Pons (tissue), 1 donor: Measurements from ENCODE around the gene NDST1.

Experiments
- DNase-seq: peaks from one replicate; pipeline ENCODE4 v3.0.0-alpha.2; 2016; ENCODE audit warnings: low spot score

The NDST1 gene

DNA sequence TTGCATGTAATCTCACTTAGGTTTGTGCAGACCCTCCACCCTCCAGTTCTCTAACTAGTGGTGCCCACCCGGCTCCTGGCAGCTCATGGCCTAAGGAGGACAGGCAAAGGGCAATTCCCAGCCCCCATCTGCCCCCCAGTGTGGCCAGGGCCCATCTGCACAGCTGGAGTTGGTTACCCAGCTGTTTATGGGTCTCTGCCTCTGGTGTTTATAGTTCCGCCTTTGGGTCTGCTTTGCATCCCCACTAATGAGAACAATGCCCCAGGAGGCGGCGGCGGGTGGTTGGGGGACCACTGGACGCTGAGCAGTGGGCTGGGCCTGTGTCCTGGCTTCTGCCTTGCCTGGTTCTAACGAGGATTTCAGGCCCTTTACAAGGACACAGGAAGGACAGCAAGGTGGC lies 62.4 kb downstream of the NDST1 start:
- DNase-seq = no peak

DNA sequence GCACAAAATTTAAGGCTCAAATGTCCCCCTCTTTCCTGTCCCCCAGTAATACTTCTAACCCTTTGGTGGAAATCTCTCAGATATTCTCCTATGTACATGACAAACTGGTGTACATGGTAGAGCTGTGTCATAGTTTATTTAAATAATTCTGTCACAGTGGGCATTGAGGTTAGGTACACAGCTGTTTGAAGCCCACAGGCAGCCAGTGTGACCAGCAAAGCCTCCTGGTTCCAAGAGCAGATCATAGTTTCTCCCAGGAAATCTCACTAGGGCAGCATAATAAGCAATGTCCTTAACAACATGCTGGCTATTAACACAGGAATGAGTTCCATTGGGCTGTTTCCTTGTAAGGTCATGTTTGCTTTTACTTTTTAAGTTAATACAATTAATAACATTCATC lies 63.9 kb downstream of the NDST1 start:
- DNase-seq = no peak

DNA sequence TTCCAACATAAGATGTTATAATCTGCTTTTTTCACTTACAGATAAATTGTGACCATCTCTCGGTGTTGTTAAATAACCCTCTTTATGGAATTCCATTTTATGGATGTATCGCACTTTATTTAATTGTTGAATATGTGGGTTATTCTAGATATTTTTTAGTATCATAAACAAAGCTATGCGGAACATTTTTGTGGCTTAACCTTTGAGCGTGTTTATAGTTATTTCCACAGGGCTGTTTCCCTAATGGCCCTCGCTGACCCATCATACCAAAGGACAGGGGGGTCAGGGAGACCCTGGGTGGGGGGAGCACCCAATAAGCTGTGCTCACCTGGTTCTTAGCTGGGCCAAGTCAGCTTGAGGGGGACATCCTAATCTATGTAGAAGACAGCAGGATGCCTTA lies 65.3 kb downstream of the NDST1 start:
- no peak for DNase-seq

DNA sequence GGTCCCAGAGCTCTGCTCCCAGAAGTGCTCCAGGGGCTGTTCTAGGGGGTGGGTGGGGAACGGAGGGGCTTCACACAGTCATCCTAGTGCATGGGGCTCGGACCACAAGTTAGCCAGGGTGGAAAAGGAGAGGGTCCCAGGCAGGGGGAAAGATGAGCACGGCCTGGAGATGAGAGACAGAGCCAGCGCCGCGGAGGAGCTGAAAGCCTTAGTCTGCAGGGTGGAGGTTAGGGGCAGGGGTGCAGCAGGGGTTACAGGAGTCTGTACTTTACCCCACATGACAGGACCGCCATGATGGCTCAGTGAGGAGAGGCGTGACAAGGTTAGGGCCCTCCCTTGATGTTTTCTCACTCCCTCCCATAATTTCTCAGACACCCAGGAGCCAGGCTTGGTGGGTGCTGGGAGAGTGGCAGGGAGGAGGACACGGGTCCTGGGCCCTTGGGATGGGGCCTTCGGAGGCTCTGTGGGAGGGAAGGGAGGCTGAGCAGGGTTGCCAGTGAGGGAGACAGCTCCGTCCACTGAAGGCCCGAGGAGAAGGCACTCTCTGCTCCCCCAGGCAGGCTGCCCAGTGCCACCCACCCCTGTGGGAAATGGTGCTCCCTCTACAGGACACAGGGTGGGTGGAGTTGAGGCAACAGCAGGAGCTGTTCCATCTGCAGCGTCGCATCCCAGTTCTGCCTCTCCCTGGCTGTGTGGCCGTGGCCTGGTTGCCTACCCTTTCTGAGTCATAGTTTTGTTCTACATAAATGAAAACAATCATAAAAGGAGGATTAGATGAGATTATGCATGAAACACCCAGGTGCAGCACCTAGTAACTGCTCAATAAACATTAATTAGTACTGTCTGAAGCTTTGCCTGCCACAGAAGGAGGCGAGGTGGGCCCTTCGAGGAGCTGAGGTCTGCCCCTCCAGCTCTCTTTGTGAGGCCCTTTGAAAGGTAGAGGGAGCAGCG lies 66.2 kb downstream of the NDST1 start:
- no peak for DNase-seq

DNA sequence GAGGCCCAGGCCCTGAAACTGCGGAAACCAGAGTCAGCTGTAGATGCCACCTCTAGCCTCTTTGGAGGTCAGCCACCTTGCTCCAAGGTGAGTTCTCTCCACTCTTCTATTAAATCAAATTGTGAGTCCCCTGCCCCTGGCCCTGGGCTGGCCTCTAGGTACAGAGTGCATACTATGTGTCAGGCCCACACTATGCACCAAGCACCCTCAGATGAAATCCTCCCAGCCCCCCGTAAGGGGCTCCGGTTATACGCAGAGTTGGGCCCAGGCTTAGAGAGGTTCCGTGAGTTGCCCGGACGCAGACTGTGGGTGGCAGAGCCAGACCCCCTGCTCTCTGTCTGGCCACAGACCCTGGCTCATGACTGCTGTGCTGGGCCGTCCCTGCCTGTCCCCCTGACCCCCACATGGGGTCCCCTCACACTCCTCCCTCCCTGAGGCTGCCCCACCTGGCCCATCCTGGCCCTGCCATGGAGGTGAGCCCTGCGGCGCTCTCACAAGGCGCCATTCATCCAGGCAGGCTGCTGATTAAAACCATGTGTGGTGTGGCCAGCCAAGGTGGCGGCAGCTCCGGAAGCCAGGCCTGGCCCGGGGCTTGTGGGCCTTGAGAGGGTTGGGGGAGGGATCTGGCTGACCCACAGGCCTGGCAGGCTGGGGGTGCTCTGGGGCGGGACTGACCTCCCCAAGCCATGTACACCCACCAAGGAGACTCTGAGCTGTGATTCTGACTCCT lies 67.1 kb downstream of the NDST1 start:
- DNase-seq = no peak

DNA sequence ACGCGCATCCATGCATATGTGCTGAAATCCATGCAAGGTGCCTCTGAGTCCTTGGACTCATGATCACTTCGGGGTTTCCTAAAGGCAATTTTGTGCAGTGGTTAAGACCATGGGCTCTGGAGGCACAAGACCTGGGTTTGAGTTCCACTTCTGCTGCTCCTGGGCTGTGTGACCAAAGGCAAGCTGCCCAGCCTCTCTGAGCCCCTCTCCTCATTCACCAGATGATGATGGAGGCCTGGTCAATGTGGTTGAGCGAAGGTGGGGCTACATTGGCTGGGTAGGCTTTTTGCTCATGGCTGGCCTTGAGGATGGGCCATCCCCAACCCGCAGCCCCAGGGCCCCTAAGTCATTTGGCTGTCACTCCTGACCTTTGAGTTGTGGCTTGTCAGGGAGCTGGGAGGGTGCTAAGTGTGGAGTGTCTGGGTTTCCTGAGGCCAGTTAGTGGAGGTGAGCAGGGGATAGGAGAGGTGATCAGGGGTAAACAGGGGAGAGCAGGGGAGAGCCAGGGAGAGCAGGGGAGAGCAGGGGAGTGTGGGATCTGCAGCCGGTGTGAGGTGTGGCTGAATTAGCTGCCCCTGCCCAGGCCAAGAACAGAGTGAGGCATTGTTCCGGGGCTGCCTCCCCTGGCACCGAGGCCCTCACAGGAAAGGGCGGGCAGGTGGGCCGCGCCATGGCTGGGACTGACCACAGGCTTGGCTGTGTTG lies 68.0 kb downstream of the NDST1 start:
- DNase-seq = no peak

DNA sequence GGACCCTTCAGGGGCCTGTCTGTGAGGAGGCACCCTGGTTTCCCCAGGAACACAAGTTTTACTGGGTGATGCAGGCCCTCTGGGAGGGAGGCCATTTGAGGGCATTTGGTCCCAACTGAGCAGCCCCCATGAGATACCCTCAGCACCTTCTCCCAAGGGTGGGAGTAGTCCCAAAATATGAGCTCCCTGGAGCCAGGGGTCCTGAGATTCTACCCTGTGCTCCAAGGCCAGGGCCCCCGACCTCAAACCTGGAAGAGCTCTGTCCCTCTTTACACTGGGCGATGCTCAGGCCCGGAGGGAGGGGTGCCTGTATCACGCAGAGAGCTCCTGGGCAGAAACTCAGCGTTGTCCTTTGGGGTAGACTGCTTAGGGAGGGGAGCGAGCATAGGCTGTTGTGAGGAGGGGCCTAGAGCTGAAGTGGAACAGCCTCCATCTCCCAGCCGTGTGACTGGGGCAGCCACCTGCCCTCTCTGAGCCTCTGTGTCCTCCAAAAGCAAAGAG lies 68.6 kb downstream of the NDST1 start:
- DNase-seq = no peak

DNA sequence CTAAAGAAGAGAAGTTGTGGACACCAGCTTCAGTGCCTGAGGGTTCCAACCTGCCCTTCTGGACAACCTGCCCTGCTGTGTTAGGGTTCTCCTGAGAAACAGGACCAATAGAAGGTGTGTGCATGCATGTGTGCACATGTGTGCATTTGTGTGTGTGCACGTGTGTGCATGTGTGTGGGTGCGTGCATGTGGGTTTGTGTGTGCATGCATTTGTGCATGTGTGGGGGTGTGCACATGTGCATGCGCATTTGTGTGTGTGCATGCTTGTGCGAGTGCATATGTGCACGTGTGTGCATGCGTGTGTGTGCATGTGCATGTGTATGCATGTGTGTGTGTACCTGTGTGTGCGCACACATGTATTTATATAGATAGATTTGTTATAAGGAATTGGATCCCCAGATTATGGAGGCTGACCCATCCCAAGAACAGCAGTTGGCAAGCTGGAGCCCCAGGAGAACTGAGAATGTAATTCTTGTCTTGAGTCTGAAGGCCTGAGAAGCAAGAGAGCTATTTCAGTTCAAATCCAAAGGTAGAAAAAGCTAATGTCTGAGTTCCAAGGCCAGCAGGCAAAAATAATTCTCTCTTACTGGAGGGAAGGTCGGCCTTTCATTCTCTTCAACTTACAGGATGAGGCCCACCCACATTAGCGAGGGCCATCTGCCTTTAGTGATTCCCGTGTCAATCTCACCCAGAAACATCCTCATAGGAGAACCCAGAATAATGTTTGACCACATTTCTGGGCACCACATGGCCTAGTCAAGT lies 69.6 kb downstream of the NDST1 start:
- no peak for DNase-seq

DNA sequence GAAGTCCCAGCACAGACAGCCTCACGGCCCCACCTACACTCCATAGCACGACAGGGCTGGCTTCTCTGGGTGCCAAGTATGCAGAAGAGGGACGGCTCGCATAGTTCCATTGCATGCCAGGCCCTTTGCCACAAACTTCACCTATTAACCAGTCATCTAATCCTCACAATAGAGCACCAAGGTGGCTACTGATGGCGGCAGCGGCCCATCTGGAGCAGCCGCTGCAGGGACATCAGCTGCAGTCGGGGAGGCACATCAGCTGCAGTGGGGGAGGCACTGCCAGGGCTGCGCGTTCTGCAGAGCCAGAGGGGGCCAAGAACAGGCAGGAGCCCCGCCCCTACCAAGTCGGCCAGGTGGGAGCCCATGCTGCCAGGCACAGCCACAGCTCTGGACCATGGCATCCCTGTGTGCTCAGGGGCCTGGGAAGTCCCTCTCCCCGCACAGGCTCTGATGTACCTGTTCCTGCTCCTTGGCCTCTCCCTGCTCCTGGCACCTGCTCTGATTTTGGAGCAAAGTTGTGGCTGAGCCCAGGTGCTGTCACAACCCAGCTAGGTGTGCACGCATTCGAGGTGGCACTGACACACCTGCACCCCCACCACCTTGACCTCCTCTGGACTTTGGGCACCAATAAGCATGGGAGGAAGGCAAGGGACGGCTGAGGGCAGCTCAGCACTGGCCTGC lies 71.0 kb downstream of the NDST1 start:
- no peak for DNase-seq

DNA sequence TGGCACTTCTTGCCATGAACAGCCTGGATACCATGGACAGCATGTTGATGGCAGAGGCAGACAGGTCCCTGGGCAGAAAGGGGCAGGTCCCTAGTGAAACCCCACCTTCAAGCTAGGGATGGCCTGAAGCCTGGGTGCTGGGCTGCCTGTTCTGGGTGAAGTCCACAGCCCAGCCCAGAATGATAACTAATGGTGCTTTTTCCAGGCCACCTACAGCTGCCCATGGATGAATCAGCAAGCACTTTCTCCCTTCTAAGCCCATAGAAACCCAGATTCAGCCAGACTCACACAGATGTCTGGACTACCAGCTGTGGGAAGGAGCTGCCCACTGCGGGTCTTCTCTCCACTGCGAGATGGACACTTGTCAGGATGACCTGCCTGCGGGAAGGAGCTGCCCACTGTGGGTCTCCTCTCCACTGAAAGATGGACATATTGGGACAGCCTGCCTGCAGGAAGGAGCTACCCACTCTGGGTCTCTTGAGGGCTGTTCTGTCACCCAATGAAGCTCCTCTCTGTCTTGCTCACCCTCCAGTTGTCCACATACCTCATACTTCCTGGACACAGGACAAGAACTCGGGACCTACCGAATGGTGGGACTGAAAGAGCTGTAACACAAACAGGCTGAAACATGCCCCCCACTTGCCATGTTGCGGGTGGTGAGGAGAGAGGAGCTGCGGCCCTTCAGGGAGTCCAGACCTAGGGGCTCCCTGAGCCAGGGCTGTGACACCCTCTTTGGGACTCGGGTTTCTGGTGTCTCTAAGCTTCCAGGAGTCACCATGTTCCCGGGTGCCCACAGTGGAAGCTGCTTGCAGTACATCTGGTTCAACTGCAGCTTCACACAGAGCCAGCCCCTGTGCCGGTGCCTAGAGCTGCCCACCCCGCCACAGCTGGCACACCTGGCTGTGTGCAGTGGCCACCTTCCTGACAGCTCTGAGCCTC lies 71.8 kb downstream of the NDST1 start:
- DNase-seq = no peak

DNA sequence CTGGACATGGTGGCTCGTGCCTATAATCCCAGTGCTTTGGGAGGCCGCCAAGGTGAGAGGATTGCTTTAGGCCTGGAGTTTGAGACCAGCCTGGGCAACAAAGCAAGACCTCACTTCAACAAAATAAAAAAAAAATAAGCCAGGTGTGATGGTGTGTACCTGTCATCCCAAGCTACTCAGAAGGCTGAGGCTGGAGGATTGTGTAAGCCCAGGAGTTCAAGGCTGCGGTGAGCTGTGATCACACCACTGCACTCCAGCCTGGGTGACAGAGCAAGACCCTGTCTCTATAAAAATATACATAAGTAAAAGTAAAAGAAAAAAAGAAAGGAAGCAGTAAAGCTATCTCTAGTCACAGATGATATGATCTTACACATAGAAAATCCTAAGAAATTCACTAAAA lies 73.0 kb downstream of the NDST1 start:
- DNase-seq = no peak

DNA sequence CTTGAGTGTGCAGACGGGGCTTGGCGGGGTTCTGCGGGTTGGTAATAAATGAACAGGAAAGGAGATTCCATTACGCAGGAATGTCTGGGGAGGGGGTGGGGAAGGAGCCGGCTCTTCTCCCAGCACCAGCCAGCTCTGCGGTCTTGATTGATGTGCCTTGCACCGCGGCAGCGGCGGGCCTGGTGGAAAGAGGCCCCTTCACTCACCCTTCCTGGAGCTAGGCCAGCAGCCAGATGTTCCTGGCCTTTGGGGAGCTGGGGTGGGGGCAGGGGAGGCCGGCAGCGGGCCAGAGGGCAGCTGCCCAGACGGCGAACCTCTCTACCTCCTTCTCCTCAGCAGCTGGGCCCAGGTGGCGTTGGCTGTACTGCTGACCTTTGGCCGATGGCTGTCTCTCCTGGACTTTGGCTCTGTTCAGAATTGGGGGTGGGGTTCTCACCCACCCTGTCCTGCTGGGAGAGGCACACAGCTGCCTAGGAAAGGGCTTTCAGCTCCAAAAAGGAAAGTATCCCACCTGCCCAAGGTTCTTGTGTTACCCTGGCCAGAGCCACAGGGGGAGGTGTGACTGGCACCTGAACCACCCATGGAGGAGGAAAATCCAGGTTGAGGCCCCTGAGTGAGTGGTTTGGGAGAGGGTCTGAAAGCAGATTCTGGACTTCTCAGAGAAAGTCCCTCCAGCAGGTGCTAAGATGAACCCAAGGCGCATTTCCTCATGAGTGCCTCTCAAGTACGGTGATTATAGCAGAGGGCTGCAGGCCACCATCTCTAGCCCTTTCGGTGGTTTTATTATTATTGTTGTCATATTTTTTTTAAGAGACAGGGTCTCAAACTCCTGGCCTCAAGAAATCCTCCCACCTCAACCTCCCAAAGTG lies 74.5 kb downstream of the NDST1 start:
- DNase-seq = no peak

DNA sequence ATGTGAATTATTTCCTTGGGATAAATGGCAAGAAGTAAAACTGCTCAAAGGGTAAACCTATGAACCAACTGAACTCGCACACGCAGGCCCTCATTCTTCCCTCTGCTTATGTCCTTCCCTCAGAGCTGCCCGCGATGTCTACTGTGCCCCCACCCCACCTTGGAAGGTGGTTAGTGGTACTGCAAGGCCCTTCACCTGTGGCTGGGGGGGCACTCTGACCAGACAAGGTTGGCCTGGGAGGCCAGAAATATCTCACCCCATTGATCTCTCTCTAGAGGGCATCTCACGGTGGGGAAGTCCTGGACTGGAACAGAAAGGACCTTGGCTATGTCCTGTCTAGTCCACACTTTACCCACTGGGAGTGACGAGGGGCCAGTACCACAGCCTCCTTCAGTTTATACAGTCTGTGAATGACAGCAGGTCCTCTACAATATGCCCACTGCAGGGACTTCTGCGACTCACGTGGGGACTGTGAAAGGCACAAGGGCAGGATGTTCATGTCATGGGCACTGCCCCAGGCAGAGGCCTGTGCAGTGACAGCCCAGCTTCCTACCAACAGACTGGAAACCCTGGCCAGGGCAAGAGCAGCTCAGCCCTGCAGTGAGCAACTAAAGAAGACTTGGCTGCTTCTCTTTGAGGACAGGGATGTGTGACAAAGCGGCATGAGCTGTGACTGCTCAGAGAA lies 75.8 kb downstream of the NDST1 start:
- DNase-seq = no peak

DNA sequence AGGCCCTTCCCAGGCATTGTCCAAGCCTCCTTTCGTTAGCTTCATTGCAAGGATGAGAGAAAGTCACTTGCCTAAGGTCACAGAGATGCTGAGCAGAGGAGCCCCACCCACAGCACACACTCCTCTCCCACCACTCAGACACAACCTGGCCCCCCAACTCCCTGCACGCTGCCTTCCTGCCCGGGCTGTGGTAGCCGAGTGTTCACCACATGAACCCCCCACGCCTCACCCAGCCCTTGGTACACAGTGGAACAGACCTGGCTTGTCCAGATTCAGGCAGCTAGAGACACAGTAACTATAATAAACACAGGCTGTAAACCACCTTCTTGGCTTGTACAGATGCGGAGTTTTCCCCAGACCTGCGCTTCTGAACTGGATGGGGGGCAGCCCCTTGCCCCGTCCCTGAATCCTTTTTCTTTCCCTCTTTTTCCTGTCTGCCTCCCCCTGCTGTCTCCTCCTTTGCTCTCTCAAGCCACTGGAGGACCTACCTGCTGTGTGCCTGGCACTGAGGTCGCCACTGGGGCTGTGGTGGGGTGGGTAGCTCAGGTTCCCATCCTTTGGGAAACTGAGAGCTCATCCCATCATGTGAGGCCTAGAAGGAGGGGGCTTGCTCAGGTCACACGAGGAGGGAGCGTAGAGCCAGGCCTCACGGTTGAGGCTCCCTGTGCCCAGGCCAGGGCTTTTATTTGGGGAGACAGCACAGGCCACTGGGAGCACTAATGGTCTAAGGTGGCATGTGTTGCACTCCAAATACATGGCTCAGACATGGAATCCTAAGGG lies 76.8 kb downstream of the NDST1 start:
- no peak for DNase-seq

DNA sequence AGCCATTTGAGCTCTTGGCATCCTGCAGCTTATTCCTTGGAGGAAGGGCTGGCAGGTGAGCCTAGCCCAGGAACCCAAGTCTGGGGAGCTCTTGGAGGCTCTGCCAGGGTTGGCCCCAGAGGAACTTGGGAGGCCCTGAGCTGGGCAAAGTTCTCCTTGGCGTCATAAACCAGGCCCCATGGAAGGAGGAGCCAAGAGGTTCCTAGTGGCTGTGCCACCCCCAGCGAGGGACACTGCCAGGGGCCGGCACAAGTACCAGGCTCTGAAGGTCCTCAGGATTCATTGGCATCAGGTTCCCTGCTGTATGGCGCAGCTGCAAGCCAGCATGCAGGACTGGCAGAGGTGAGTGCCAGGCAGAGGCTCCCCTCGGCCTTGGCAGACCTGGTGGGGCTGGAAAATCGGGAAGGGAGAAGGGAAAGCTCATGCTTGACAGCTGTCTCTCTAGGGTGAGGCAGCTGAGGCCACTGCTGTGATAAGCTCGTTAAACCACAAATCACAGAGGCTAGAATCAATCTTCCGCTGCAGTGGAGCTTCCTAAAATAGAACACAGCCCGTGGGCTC lies 77.9 kb downstream of the NDST1 start:
- DNase-seq = no peak

DNA sequence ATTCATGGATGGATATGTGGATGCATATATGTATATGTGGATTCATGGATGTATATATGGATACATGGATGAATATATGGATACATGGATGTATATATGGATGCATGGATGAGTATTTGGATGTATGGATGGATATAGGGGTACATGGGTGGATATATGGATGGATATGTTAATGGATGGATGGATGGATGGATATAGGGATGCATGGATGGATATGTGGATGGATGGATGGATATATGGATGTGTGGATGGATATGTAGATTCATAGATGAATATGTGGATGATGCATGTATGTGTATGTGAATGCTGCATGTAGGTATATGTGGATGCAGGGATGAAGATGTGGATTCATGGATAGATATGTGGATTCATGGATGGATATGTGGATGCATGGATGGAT lies 79.1 kb downstream of the NDST1 start:
- no peak for DNase-seq

DNA sequence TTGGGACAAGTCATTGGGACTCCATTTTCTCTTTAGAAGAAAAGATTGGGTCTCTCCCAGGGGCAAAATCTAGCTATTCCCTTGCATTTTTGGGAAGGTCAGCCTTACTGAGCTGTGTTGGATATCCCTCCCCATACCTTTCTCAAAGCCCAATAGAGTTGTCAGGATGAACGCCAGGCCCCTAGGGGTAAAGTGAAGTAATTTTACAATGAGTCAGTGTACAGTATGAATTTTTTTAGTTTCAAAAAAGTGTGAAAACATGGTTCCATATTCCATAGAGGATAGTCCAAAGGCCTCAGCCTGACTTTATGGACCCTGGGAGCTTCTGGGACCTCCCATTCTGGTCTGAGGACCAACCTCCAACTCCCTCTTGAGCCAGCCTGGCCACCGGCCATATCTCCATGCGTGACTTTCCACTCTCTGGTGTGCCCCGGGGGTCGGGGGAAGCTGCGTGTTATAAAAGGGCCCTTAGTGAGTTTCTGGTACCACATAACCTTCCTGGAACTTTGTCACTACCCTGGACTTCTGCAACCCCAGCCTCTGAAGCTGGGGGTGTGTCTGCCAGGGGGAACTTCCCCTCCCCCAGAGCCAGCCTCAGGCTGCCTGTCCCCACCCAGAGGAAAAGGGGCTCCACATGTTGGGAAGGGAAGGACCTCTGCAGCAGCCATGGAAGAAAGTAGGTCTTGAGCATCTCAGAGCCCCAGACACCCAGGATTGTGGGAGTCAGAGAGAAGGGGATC lies 80.1 kb downstream of the NDST1 start:
- DNase-seq = no peak
